Measurements from ENCODE around the gene STK17A.

- TF ChIP-seq CTCF (IDR thresholded peaks at IDR 0.05; ENCODE audit: borderline replicate concordance, extremely low read depth, low read length, poor library complexity, severe bottlenecking) (no peak), EZH2 (IDR thresholded peaks at IDR 0.05; ENCODE audit: borderline replicate concordance, low read depth, low read length, severe bottlenecking) (no peak)
Measured at GRCh38 chr7:43640679-43641078, 57.8 kb downstream of the STK17A start.
